CD4-positive, alpha-beta T cell treated with Interleukin-1 beta for 1 hour (primary cell): ENCODE data around the gene FNDC5.

Experiments used
- DNase-seq, 2 donors: peaks; one replicate each; pipeline ENCODE4 v3.0.0-alpha.2; 2020 to 2022

The FNDC5 gene

GRCh38 chr1:32897082-32898049 lies 26.7 kb upstream of the FNDC5 start:
- DNase-seq, result no peak

DNA sequence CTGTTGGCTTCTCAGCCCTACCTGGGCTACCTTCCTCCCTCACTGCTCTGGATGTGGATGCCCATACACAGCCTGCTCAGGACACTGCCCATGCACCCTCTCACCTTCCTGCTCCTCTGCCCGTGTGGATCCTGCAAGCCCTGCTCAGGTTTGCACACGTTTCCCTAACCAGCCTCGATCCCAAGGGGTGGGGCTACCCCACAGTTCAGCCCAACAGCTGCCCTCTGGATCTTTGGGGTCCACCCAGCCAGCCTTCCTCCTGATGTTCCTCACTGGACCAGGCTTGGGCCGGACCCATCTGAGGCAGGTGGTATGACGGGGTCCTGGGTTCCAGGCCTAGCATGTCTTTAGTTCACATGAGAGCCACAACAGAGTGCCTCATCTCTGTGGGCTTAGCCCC lies 25.7 kb upstream of the FNDC5 start:
- no peak for DNase-seq

- DNase-seq, result no peak
Observed at GRCh38 chr1:32895325-32896215, 24.9 kb upstream of the FNDC5 start.

DNA sequence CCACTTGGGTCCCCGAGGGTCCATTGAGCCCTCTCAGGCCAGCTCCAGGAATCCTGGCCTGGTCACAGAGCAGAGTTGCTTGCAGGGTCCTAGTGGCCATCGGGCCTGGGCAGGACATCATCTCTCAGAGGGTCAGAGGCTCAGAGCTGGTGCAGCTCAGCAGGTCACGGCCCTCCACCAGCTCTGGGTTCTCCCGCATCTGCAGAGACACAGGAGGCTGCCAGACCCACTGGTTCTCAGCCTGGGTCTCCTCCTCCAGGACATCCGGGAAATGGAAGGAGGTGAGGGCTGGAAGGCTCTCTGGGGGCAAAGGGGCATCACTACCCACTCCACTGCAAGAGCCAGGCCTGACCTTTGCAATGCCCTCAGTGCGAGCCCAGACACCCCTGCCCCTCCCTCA lies 24.0 kb upstream of the FNDC5 start:
- no peak for DNase-seq

GRCh38 chr1:32894019-32894600 lies 23.4 kb upstream of the FNDC5 start:
- no peak for DNase-seq

DNA sequence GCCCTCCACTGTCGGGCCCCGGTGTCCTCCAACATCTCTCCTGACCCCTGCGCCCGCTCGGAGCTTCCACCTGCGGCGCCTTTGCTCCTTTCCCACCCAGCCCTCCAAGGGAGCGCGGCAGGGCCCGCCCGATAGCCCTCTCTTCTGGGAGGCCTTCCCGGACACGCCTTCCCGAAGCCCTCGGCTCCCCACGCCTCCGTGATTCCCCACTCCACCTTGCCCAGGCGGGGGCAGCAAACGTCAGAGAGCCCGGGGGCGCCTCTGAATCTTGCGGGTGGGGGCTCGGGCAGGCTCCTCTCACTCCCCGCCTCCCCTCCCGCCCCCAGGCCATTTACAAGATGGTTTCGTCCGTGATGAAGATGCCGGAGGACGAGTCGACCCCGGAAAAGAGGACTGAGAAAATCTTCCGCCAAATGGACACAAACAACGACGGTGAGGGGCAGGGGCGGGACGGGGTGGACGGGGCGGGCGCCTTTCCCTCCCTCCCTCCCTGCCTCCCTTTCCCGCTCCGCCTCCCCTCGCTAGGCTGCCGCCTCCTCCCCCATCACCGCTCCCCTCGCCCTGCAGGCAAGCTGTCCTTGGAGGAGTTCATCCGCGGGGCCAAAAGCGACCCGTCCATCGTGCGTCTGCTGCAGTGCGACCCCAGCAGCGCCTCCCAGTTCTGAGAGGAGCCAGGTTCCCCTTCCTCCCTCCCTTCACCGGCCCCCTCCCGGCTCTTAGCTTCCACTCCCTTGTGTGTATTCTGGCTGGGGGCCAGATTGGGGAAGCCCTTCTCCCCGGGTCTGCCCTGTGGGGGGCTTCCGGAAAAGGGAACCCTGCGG lies 22.7 kb upstream of the FNDC5 start:
- no peak for DNase-seq

GRCh38 chr1:32892368-32893197 lies 21.9 kb upstream of the FNDC5 start:
- peak; percentile 25 to 29 for DNase-seq

DNA sequence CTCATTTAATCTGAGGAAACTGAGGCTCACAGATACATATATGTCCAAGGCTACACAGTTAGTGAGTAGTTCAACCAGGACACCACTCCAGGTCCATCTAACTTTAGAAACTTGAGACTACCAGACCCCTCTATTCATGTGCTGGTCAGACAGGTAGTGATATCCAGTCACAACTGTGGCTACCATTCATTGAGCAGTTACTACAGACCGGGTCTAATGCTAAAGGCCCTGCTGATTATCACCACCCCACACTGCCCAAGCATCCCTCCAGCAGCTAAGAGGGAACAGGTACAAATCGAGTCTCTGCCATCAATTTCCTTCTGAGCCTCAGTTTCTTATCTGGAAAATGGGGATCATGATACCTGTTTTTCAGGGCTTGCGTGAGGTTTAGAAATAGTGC lies 20.9 kb upstream of the FNDC5 start:
- DNase-seq, result no peak

GRCh38 chr1:32891241-32891570 lies 20.5 kb upstream of the FNDC5 start:
- no peak for DNase-seq

GRCh38 chr1:32890516-32891240 lies 20.0 kb upstream of the FNDC5 start:
- no peak for DNase-seq

DNA sequence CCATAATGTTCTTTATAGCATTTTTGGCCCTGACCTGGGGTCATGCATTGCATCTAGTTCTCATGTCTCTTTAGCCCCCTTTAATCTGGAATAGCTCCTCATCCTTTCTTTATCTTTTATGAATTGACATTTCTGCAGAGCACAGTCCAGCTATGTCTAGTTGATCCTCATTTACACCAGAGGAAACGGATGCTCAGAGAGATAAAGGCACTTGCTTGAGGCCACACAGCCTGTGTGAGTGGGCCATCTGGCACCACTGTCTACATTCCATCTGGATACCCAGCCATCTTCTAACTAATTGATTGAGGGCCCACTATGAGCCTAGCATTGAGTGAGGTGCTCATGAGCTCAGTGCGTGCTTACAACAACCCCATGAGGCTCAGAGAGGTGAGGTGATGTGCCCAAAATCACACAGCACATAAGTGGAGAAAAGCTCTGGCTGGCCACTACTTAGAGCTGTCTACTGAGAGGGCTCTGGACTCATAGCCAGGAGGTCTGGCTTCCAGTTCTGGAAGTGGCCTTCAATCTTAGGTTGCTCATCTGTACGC lies 19.1 kb upstream of the FNDC5 start:
- DNase-seq, result no peak

GRCh38 chr1:32888677-32889420 lies 18.1 kb upstream of the FNDC5 start:
- DNase-seq, result no peak

DNA sequence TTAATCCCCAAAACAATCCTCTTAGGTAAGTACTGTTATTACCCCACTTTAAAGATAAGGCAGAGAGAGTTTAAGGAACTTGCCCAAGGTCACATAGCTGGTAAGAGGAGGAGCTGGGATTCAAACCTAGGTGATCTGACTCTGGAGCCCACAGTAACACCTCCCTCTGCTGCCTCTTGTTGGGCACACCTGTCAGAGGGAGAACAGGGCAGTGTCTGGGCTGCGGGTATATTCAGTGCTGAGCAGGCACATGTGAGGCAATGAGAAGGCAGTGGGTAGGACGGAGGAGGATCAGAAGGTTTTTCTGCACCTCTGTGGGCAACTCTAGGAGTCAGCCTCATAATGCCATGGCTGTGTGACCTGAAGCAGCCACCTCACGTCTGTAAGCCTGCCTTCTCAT lies 17.4 kb upstream of the FNDC5 start:
- no peak for DNase-seq

DNA sequence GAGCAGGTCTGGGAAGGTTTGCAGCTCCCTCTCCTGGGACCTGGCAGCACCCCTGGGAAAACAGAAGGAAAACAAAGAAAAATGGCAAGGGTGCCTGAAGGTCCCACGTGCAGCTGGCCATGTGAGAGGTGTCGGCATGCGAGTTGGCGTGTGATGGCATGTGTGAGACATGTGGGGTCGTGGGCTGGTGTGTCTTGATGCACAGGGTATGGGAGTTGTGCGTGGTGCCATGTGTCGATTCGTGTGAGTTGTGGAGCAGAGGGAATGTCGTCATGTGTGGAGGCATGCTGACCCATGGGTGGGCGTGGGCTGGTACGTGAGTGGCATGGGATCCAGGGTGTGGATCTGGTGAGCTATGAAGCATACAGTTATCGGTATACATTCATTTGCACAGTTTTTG lies 16.9 kb upstream of the FNDC5 start:
- DNase-seq, result no peak

GRCh38 chr1:32886828-32887414 lies 16.2 kb upstream of the FNDC5 start:
- DNase-seq, result no peak

- peak in 1 of 2 donors; percentile 4 for DNase-seq
Observed at GRCh38 chr1:32886004-32886827, 15.5 kb upstream of the FNDC5 start, which contains the start of gene HPCA. Gene HPCA (plus strand): TSS chr1:32886491. CDS start chr1:32888899, 2,408 bp downstream.

DNA sequence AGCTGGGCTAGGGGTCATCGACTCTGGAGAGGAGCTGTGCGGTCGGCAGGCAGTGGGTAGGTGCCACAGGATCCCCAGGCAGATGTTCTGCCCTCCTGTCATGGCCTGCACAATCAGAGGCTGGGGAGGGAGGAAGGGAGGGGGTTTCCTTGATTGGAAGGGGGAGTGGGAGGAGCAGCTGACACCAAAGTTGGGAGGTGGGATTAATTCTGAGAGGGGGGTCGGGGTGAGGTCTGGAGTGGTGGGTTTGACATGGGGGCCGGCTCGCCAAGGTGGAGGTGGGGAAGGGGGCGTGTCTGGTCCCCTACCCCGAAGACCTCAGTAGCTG lies 14.9 kb upstream of the FNDC5 start:
- no peak for DNase-seq

DNA sequence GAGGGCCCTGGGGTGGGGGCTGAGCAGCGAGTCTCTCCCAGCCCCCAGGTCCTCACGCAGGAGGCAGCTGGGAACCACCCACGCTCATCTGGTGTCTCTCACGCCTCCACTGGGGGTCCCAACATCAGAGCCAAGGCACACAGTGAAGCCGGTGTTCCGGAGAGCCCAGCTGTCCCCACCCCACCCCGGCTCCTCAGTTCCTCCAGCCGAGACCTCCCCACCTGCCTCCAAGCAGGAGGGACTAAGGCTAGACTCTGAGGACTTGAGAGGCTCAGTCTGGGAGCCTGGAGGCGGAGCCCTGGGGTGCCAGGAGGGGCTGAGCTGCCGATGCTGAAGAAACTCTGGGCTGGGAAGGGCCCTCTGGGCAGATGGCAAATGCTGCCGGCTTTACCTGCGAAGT lies 14.0 kb upstream of the FNDC5 start:
- no peak for DNase-seq

DNA sequence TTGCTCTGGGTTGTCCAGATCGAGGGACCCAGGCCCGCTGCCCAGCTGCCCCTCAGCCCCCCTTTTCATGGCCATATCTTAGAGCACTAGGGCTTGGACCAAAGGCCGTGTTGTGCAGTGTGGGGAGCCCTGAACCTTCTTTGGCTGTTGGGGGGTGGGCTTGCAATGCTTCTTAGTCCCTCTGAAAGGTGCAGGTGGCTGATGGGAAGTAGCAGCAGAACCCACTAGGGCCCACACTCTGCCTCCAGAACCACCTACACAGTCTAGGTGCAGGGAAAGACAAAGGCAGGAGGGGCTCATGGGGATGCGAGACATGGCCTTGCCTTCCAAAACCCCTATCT lies 13.3 kb upstream of the FNDC5 start:
- no peak for DNase-seq
